Measurements from ENCODE around the gene ARRB1.
"Not testable (repeated sequence)": the region's sequence is repeated elsewhere in the genome, so short reads cannot be mapped to it uniquely, and the experiment has no call there.

Gene ARRB1

DNA sequence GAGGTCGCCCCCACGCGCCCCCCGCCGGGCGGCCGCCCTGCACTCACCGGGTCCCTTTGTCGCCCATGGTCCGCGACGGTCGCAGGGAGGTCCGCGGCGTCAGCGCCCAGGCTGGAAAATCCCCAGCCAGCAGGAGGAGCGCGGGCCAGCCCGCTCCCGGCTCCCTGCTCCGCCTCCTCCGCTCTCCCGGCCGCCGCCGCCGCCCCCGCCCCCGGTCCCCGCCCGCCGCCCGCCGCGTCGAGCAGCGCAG, at the start of gene ARRB1:
TSS of gene ARRB1 (minus strand) at position 121 of the 250 bp plus-strand sequence. CDS start at position 67, 54 bp downstream.
- DNase-seq: no peak

GRCh38 chr11:75400146-75400865, 48.8 kb upstream of the ARRB1 start:
- no peak for DNase-seq

- peak; percentile 94 for DNase-seq
Measured at GRCh38 chr11:75399344-75400145, 48.1 kb upstream of the ARRB1 start, which contains the start of gene RPS3. RPS3 (plus strand) TSS chr11:75399518; CDS start chr11:75399548, 30 bp downstream.

DNA sequence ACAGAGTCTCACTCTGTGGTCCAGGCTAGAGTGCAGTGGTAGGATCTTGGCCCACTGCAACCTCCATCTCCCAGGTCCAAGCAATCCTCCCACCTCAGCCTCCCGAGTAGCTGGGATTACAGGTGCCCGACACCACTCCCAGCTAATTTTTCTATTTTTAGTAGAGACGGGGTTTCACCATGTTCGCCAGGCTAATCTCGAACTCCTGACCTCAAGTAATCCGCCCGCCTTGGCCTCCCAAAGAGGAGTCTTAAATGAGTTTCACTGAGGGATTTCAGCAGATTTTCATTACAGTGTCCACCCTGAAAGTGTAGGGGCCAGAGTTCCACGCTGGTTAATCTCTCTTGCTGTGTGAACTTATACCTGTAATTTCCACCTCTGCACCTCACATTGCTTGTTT, 47.4 kb upstream of the ARRB1 start:
- no peak for DNase-seq

DNA sequence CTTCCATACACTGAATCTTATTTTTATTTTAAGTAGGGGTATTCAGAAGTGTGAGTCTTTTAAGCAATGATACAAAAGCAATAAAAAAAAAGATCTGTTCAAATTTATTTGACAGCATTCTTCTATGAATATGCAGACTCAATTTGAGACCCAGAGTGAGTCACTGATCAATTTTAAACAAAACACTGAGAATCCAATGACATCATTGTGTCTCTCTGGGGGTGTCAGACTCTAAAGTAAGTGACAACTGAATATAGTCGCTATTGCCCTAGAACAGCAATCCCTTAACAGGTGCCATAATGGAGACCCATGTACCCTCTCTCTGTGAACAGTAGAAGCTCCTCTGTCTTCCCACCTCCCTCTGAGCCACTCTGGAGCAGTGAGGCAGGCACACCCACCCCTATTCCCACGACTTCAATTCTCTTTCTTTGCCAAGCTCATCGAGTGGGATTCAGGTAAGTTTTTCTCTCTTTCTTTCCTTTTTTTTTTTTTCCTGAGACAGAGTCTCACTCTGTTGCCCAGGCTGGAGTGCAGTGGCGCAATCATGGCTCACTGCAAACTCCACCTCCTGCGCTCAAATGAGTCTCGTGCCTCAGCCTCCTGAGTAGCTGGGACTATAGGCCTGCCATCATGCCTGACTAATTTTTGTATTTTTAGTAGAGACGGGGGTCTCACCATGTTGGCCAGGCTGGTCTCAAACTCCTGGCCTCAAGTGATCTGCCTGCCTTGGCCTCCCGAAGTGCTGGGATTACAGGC, 42.8 kb upstream of the ARRB1 start:
- no peak for DNase-seq

- DNase-seq: no peak
Measured at GRCh38 chr11:75389925-75390324, 38.5 kb upstream of the ARRB1 start.

GRCh38 chr11:75389276-75389605, 37.8 kb upstream of the ARRB1 start:
- DNase-seq: no peak

GRCh38 chr11:75388386-75389275, 37.2 kb upstream of the ARRB1 start:
- DNase-seq: peak; percentile 75

- no peak for DNase-seq
Measured at GRCh38 chr11:75387736-75388294, 36.4 kb upstream of the ARRB1 start.

DNA sequence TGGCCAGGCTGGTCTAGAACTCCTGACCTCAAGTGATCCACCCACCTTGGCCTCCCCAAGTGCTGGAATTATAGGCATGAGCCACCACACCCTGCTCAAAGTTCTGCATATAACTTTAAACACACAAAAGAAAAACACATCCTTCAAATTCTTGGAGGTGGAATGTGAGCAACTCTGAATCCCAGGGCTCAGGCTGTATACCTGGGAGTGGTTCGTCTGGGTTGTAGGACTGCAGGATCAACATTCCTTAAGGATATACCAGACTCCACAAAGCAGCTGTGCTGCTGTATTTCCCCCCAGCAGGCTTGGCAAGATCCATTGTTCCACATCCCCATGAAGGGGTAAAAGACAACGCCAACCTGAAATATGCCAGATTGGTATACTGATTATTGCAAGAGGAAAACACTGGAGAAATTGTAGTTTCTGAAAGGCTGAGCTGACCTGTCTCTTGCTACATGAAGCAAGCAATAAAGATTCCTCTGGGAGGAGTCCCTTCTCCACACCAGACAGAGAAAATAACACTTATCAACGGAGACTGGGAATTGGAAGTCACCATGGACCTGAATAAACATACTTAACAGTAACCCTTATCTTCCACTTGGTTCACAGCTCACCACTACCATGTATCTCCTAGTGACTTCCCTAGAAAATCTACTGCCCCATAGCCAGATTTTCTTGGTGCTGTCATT, 35.6 kb upstream of the ARRB1 start:
- DNase-seq: no peak

- DNase-seq: peak; percentile 71
Measured at GRCh38 chr11:75384438-75385080, 33.1 kb upstream of the ARRB1 start.

GRCh38 chr11:75383246-75383645, 31.8 kb upstream of the ARRB1 start:
- DNase-seq: no peak

GRCh38 chr11:75380716-75381420, 29.4 kb upstream of the ARRB1 start:
- DNase-seq: peak; percentile 43

DNA sequence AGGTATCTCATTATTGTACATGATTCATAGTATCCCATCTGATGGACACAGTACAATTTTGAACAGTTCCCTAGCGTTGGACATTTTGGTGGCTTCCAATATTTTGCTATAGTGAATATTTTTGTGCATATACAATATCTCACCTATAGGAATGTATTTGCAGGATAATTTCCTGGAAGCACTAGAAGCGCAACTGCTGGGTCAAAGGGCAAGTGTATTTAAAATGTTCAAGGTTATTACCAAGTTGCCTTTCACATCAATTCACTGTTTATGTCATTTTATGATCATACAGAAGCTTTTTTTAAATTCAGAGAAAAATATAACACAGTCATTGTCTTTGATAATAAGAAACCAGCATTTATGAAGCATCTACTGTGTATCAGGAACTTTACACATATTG, 28.8 kb upstream of the ARRB1 start:
- DNase-seq: no peak

DNA sequence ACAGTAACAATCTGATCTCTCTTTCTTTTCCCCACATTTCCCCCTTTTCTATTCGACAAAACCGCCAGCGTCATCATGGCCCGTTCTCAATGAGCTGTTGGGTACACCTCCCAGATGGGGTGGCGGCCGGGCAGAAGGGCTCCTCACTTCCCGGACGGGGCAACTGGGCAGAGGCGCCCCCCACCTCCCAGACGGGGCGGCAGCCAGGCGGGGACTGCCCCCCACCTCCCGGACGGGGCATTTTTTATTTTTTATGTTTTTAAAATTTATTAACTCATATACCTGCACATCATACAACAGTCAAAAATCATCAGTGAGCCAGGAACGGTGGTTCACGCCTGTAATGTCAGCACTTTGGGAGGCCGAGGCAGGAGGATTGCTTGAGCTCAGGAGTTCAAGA, 27.3 kb upstream of the ARRB1 start:
- DNase-seq: not testable (repeated sequence)

DNA sequence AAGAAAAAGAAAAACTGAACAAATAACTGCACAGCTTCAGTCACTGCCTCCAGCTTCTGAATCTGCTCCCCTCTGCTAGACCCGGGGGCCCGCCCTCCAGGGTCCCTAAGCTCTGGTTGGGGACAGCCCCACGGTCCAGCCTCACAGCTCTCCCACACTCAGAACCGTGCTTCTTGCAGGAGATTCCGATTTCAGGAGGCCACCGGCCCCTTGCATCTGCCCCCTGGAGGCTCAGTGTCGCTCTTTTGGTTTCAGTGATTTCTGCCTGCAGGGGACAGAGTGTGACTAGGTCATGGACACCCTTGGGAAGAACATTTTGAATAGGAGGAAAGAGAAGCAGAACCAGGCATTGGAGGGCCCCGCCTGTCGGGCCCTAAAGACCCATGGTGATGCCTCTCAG, 24.7 kb upstream of the ARRB1 start:
- DNase-seq: no peak

GRCh38 chr11:75375626-75376025, 24.2 kb upstream of the ARRB1 start:
- DNase-seq: no peak

GRCh38 chr11:75374646-75375045, 23.2 kb upstream of the ARRB1 start:
- no peak for DNase-seq

GRCh38 chr11:75373201-75373600, 21.7 kb upstream of the ARRB1 start:
- DNase-seq: no peak

Measured in right hindlimb (tissue), 1 donor.